EL (cell line): ENCODE measurements around the gene CYP2C9.
"Not testable (repeated sequence)": the region's sequence is repeated elsewhere in the genome, so short reads cannot be mapped to it uniquely, and the experiment has no call there.

ENCODE experiments used
- DNase-seq: peaks from one replicate; pipeline ENCODE4 v3.0.0-alpha.2; 2016

CYP2C9 gene

DNA sequence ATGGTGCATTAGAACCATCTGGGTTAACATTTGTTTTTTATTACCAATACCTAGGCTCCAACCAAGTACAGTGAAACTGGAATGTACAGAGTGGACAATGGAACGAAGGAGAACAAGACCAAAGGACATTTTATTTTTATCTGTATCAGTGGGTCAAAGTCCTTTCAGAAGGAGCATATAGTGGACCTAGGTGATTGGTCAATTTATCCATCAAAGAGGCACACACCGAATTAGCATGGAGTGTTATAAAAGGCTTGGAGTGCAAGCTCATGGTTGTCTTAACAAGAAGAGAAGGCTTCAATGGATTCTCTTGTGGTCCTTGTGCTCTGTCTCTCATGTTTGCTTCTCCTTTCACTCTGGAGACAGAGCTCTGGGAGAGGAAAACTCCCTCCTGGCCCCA is at the start of gene CYP2C9:
CYP2C9 (plus strand) TSS at position 276 of the 400 bp plus-strand sequence; CDS start at position 301, 25 bp downstream.
- DNase-seq = no peak

DNA sequence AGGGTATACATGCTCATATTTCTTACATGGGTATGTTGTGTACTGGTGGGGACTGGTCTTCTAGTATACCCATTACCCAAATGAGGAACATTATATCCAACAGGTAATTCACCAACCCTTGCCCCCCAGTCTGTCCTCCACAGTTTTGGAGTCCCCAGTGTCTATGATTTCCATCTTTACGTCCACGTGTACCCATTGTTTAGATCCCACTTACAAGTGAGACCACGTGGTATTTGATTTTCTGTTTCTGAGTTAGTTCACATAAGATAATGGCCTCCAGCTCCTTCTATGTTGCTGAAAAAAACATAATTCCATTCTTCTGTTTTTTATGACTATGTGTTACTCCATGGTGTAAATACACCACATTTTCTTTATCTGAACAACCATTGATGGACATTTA is 49.3 kb upstream of the CYP2C9 start:
- no peak for DNase-seq

DNA sequence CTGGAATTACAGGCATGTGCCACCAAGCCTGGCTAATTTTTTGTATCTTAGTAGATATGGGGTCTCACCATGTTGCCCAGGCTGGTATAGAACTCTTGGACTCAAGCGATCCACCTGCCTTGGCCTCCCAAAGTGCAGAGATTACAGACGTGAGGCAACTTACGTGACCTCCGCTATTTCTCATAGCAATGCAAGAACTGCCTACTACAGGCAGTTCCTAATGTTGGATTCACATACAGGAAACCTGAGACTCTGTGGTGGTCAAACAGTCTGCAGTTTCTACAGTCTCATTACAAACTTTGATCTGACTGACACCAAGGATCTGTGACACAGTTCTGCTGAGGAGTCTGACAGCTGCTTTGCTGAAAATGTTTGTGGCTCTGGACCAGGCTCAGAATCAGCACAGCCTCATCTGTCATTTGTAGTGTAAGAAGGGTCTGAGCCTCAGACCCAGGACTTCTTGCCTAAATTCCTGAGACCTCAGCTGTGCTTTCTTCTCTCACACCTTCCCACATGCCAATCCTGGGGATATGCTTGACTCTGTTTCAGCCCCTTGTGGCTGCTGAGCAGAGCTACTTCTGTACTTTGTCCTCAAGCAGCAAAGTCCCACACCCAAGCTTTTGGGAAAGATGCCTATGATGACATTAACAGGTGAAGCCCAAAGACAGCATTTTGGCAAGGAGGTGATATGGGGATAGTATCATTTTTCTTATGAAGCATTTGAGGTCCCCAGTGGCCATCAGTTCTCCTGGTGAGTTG is 48.0 kb upstream of the CYP2C9 start:
- no peak for DNase-seq

DNA sequence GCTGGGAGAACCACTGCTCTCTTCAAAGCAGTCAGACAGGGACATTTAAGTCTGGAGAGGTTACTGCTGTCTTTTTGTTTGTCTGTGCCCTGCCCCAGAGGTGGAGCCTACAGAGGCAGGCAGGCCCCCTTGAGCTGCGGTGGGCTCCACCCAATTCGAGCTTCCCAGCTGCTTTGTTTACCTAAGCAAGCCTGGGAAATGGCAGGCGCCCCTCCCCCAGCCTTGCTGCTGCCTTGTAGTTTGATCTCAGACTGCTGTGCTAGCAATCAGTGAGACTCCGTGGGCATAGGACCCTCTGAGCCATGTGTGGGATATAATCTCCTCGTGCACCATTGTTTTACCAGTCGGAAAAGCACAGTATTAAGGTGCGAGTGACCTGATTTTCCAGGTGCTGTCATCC is 40.0 kb upstream of the CYP2C9 start:
- not testable (repeated sequence) for DNase-seq

DNA sequence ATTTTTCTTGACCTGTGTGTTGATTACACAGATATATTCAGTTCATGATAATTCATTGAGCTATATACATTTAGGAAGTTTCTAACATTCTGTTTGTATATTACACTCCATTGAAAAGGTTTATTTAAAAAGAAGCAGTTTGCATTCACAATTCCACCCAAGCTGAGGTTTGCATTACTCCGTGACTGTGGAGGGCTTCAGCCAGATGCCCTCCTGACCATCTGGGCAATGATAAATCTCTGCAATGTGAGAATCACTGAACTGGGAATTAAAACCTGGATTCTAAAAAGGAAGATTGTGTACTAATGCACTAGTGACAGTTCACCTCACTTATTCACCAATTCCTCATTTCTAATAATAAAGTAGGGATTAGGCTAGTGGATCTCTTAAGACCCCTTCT is 36.4 kb upstream of the CYP2C9 start:
- no peak for DNase-seq

DNA sequence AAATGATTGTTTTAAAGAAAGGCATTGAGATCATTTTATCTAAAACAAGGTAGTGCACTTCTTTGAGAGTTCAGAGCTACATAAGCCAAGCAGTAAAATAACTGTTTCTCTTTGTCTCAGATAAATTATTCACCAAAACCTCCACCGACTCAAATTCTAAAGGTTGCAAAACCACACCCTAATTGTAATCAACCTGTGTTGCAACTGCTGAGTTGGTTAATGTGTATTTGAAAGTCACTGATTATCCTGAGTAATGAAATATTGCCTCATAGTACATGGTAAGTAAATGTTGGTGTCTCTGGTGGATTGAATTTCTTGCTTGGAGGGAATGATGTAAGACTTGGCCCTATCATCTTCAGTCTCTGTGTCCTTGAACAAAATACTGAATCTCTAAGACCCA is 35.9 kb upstream of the CYP2C9 start:
- DNase-seq = no peak

DNA sequence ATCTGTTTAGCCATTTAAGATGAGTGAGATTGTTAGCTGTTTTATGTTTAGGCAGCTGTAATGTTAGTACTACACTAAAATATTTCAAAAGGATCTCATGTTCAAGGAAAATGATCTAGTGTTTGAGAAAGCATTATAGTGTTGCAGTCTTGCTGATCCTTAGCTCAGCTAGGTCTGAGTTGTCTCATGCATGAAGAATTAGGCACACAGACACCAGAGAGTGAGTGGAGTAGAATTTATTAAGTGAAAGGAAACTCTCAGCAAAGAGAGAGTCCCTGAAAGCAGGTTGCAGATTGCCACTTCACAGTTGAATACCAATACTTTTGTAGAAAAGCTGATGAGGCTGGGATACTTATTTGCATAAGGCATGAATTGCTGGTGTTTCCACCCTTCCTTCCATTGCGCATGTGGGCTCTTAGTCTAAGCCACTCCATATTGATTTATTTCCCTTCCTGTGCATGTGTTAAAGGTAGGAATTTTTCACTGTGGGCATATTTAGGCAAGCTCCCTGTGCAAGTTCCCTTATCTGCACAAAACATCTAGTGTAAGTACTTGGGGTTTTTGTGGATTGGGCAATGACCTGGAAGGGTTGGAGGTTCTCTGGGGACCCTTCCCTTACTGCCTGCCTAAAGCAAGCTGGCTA is 33.8 kb upstream of the CYP2C9 start:
- DNase-seq = not testable (repeated sequence)

DNA sequence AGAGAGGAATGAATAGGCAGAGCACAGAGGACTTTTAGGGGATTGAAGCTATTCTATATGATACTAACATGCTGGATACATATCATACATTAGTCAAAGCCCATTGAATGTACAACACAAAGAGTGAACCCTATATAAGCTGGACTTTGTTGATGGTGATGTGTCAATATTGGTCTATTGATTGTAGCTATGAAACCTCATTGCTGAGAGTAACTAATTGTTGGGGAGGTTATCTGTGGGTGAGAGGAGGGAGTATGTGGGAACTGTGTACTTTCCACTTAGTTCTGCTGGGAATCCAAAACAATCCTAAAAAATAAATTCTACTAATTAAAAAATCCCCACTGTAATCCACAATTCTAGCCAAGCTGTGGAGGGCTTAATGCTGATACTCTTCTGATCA is 22.0 kb upstream of the CYP2C9 start:
- DNase-seq = no peak

DNA sequence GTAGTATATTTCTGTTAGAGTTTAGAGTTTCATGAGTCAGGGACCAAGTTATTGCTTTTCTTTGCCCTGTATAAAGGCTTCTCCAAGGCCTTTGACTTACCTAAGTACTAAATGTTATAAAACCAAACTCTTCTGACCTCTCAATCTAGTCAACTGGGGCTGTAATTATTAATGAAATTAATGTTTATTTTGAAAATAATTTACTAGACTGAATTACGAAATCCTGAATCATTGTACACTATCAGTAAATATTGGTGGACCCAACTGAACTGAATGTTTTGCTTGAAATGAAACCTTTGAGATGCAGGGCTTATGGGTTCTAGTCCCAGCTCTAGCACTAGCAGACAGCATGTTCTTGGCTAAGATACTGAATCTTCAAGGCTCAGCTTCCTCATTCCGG is 1.7 kb upstream of the CYP2C9 start:
- DNase-seq = no peak

DNA sequence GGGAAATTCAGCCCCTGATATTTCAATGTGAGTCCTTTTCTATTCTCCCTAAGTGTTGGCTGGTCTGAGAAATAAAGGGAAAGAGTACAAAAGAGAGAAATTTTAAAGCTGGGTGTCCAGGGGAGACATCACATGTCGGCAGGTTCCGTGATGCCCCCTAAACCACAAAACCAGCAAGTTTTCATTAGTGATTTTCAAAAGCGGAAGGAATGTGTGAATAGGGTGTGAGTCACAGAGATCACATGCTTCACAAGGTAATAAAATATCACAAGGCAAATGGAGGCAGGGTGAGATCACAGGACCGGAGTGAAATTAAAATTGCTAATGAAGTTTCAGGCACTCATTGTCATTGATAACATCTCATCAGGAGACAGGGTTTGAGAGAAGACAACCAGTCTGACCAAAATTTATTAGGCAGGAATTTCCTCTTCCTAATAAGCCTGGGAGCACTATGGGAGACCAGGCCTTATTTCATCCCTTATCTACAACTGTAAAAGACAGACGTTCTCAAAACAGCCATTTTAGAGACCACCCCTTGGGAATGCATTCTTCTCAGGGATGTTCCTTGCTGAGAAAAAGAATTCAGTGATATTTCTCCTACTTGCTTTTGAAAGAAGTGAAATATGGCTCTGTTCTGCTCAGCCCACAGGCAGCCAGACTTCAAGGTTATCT is 5.1 kb downstream of the CYP2C9 start:
- not testable (repeated sequence) for DNase-seq

DNA sequence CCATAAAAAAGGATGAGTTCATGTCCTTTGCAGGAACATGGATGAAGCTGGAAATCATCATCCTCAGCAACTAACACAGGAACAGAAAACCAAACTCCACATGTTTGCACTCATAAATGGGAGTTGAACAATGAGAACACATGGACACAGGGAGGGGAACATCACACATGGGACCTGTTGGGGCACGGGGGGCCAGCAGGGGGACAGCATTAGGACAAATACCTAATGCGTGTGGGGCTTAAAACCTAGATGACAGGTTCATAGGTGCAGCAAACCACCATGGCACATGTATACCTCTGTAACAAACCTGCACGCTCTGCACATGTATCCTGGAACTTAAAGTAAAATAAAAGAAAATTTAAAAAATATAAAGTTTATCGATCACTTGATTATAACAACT is 7.7 kb downstream of the CYP2C9 start:
- DNase-seq = not testable (repeated sequence)

DNA sequence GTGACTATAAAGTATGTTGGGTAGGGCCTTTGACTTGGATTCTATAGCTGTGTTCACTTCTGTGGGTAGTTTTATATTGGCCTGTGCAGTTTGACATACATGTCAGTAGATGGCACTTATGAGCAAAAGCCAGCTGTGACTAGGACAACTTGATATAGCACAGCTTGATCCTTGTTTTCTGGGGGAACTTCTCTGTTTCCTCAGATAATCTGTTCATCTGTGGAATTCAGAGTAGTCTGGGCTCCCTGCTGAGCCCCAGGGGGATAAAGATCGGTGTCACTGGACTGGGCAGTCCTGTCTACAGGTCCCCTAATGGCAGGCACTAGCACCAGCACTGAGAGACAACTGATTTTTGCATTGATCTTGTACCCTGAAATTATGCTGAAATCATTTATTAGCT is 25.4 kb downstream of the CYP2C9 start:
- DNase-seq = peak; percentile 30

DNA sequence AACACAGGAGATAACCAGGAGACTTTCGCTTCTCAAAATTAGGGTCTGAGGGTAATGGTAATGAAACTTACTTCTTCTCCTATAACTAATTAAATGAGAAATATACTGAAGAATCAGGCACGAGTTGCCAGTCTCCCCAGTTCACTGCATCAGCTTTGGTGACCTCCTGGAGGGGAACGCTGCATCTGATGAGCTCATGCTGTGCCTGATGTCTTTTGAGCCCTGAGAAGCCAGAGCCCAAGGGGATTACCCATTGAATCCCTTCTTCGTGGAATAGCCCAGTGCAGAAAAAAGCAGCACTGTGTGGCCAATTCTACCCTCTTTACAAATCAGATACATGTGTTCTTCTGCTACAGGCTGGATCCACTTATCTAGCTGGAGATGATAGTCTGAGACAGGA is 45.1 kb downstream of the CYP2C9 start:
- DNase-seq = no peak

DNA sequence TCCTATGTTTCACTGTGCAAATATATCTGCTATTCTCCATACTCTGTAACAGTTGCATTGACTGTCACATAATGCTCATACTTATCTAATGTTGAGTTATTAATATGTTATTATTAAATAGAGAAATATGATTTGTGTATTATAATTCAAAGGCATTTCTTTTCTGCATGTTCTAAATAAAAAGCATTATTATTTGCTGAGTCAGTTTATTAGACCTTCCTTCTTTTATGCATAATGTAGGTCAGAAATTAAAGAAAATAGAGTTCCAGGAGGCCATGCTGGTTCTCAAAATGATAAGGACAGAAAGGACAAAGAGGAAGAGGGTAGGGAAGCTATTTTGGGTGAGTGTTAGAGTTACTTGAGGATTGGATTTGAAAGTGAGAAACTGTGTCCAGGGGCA is 50.7 kb downstream of the CYP2C9 start:
- DNase-seq = no peak

DNA sequence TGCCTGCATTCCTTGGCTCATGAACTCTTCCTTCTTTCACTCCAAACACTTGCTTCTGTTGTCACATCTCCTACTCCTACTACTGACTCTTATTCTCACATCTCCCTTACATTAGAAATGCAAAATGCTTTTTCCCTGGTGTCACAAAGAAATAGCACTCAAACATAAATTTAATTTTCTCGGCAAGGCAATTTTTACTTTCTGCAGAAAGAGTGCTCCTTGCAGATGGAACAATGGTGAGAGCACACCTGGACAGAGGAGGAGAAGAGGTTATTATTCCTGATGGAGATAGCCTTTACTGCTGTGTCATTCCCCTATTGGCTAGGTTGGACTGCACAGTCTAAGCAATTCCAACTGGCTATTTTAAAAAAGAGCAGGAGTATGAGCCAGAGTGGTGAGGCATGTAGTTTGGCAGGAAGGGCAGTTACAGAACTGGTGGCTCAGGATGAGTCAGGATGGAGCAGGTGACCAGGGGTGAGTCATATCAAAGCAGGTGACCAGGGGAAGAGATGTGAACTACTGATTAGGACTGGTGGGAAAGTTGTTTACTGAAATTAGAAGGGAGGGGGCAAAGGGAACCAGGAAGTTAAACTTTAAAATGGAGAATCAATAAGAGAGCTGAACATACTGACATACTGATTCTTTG is 52.9 kb downstream of the CYP2C9 start:
- DNase-seq = no peak

DNA sequence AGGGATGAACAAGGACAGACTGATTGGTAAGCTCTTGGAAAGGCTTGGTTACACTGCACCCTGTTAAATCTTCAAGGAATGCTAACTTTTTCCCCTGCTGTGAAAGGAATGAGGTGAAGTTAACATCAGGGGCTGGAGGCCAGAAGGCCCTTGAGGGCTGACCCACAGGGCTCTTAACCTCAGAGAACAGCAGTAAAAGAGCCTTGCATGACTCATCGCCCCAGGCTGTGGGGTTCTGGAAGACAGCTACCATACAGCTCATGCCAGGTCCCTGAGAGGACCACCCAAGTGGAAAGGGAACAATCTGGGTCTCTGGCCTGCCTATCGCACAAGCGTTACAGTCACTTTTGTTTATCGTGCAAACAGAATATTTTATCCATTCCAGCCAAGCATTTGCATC is 54.4 kb downstream of the CYP2C9 start:
- peak; percentile 3 for DNase-seq

DNA sequence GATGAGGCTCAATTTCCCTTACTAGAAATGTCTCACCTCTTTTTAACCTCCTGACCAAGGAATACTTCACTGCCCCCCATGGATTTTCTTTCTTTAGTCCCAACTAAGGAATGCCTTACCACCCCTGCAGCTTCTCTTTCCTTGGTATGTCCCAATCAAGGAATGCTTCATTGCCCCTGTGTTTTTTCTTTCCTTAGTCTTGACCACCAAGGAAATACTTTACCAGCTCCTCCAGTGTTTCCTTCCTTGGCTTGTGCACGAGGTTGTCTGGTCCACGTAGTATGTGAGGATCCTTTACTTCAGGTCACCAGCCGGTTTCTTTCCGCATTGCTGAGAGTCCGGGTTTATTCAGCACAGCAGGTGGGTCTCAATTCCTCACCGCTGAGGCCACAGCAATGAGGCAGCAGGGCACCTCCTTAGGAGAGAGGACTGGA is 59.3 kb downstream of the CYP2C9 start:
- DNase-seq = no peak

DNA sequence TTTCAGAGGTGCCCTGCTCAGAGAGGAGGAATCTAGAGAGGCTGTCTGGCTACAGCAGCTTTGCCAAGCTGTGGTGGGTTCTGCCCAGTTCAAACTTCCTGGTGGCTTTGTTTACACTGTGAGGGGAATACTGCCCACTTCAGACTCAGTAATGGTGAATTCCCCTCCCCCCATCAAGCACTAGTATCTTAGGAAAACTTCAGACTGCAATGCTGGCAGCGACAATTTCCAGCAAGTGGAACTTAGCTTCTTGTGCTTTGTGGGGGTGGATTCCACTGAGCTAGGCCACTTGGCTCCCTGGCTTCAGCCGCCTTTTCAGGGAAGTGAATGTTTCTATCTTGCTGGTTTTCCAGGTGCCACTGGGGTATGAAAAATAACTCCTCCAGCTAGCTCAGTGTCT is 88.0 kb downstream of the CYP2C9 start:
- no peak for DNase-seq

DNA sequence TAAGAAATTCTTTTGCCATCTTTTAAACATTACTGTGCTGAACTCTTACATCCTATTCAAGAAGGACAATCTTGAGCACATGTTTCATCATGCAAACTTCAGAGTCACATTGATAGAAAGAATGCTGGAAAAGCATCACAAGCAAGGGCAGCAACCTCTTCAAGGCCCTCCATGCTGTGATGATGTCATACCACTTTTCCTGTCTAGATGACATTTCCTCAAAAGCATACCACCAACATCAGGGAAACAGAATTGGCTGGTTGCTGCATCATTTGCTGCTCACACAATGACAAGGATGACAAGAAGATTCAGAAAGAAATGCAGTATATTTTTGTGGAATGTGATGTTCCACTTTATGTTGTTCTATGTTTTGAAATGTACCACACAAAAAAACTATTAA is 93.2 kb downstream of the CYP2C9 start:
- no peak for DNase-seq

DNA sequence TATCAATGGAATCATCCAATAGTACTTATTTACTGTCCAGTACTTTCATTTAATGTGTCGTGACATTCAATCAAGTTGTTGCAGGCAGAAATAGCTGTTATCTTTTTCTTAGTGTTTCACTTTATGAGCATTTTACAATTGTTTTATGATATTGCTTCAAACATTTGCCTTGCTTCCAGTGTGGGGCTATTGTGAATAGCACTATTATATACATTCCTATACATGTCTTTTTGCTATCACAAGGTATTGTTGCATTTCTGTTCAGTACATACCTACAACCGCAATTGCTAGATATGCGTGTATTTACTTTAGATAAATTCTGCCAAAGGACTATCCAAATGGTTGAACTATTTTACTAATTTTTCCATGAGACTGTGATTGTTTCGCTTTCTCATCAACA is 95.9 kb downstream of the CYP2C9 start:
- DNase-seq = no peak

DNA sequence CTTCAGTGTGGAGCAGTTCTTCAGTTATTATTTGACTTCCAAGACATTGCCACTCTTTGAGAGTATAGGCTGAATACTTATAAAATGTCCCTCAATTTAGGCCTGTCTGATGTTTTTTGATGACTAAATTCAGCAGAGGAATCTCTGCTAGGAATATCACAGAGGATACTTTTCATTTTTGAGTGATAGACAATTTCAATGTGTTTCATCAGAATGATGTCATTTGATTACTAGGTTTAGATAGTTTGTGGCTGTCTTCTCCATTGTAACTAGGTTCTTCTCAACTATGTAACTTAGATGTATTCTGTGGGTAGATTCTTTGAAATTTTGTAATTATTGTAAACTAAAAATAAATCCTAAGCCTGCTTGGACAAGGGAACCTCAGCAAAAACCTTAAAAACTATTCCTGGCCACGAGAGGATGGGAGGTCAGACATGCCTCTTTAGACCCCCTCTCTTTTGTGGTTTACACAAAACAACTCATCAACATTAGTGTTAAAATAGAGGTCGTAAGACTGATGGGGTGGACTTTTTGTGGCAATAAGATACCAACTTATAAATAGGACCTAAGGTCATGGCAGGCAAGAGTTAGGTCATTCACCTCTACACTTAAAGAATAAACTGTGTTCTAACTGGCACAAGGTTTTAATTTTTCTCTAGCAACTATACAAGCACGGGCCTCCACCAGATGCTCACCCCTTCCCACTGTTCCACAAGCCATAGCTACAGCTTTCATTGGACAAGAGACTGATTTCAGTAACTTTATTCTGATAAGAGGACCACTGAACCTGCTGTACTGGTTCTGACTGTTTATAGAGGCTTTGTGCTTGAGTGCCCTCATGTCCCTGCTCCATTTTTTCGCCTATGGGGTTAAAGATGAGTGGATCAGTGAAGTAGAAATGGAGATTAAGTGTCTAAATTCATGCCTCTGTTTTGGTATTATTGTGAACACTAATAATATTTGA is 97.2 kb downstream of the CYP2C9 start:
- no peak for DNase-seq

DNA sequence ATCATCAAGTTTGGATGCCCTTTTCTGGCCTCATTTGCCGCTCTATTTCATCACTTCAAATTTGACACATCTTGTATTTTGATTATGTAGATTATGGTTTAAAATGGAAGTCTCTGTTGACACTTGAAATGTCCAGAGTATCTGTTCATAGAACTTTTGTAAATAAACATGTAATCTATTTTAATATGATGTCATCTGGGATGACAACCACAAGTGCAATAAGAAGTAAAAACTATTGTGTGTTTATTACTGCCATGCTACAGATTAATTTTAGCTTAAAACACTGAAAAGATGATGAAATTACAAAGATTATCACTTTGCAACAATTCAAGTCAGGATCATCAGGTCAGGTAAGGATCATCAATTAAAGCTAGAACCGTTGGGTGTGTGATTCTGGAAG is 100.8 kb downstream of the CYP2C9 start:
- no peak for DNase-seq
